ENCODE measurements around the gene SLC12A8.

SLC12A8 gene

DNA sequence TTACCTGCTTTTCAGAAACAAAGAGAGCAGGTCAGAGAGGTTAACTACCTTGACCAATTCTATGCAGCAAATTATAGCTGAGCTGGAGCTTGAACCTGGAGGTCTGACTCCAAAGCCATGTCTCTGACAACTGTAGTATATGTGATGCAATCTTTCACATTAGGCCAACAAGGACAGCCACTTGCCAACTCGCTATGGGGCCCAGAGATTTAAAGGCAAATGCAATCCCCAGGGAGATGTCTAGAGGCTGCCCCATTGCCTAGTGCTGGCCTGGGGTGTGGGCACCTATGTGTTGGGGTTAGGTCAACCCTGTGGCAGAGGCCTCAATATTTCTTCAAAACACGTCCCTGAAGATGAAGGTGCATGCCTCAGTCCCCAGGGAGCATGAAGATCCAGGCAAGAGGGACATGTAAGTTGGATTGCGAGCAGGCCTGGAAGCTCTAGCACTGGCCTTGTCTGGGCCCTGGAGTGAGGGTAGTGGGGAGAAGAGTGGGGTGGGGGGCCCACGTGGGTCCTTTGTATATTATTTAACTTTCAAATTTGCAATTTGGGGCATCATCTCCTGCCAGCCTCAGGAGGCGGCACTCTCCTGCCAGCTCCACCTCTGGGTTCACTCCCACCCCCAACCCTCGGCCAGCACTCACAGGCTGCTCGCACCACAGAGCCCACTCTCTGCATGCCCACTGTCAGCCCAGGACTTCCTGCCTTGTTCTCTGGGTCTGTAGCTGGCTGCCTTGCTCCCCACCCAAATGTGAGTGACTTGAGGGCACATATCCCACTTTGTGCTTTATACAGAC is 64.3 kb downstream of the SLC12A8 start:
- Histone ChIP-seq H3K27ac (ENCODE audit: low read length) (no peak overlapping the region), H3K4me1 (ENCODE audit: insufficient read depth, low read length) (peaks cover 21% of the 10 kb centered on the region), H3K36me3 (ENCODE audit: insufficient read depth, low read depth, low read length) (no peaks in the 10 kb centered on the region), H3K9me3 (ENCODE audit: insufficient read depth, low read depth, low read length) (no peaks in the 10 kb centered on the region), H3K4me3 (ENCODE audit: low read length) (no peak overlapping the region), H3K9ac (ENCODE audit: low read depth, low read length) (no peak overlapping the region), H3K27me3 (ENCODE audit: insufficient read depth, low read length) (peaks cover 4% of the 10 kb centered on the region; the same call in 1 of the 2 replicates)

DNA sequence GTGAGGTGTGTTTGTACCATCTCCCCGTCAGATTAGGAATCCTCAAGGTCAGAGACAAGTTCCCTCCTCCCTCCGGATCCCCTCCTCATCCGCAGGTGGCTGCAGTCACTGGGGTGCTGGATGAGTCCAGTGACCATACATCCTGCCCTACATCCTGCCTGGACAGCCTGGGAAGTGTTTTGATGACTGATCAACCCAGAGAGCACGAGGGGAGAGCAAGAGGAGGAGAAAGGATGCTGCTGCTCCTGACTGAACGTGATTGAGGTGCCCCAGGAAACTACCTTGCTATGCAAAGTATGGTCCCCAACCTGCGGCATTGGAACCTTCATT is 65.1 kb downstream of the SLC12A8 start:
- Histone ChIP-seq H3K9me3 (ENCODE audit: insufficient read depth, low read depth, low read length) (no peaks in the 10 kb centered on the region), H3K9ac (ENCODE audit: low read depth, low read length) (no peak overlapping the region), H3K4me1 (ENCODE audit: insufficient read depth, low read length) (peaks cover 28% of the 10 kb centered on the region), H3K36me3 (ENCODE audit: insufficient read depth, low read depth, low read length) (no peaks in the 10 kb centered on the region), H3K27ac (ENCODE audit: low read length) (no peak overlapping the region), H3K4me3 (ENCODE audit: low read length) (no peak overlapping the region), H3K27me3 (ENCODE audit: insufficient read depth, low read length) (peaks cover 12% of the 10 kb centered on the region)

DNA sequence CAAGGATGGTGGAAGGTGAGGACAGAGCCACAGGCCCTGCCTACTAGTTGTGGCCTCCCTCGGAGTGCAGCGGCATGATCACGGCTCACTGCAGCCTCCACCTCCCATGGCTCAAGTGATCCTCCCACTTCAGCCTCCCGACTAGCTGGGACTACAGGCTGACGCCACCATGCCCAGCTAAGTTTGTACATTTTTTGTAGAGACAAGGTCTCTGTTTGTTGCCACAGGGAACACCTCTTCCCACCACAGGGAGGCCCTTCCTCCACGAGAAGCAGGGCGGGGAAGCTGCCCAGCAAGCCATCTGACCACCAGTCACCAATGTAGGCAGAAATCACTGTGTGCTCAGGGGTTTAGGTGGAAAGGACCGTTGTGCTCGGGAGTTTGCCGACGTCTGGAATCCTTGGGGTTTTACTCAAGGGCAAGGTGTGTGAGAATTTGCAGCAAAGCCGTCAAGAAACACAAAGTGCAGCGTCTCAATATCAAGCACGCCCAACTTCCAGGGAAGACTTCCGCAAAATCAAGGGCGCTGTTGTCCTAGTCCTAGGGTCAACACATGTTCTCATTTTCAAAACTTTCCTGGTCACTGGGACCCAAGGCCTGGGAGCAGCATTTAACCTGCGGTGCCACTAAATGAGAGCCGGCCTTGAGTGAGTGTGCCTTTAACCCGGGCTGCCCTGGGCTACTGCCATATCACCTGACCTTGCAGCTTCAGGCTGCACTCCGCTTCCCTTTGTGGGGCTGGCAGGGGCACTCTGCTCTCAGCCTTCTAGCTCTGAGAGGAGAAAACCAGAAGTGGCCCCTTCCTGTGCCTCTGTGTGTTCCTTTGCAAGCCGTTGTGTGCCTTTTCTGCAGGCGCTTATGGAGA is 65.7 kb downstream of the SLC12A8 start:
- H3K27me3 ChIP-seq (ENCODE audit: insufficient read depth, low read length) = peaks cover 18% of the 10 kb centered on the region
- no peak overlapping the region for H3K27ac ChIP-seq (ENCODE audit: low read length)
- no peaks in the 10 kb centered on the region for H3K36me3 ChIP-seq (ENCODE audit: insufficient read depth, low read depth, low read length)
- peaks cover 33% of the 10 kb centered on the region for H3K4me1 ChIP-seq (ENCODE audit: insufficient read depth, low read length)
- H3K9me3 ChIP-seq (ENCODE audit: insufficient read depth, low read depth, low read length) = no peaks in the 10 kb centered on the region
- H3K4me3 ChIP-seq (ENCODE audit: low read length) = no peak overlapping the region
- H3K9ac ChIP-seq (ENCODE audit: low read depth, low read length) = no peak overlapping the region

DNA sequence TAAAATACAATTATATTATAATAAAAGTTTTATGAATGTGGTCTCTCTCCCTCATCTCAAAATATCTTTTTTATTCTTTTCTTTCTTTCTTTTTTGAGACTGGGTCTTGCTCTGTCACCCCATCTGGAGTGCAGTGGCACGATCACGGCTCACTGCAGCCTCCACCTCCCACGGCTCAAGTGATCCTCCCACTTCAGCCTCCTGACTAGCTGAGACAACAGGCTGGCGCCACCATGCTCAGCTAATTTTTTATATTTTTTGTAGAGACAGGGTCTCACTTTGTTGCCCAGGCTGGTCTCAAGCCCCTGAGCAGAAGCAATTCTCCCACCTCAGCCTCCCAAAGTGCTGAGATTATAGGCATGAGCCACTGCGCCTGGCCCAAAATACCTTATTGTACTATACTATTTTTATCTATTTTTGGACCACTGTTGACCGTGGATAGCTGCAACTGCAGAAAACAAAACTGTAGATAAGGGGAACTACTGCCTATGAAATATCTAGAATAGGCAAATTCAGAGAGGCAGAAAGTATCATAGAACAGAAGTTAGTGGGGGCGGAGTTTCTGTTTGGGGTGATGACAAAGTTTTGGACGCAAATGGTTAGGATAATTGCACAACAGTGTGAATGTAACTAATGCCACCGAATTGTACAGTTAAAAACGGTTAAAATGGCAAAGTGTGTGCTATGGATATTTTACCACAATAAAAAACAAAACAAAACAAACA is 66.6 kb downstream of the SLC12A8 start:
- Histone ChIP-seq H3K4me1 (ENCODE audit: insufficient read depth, low read length) (peaks cover 37% of the 10 kb centered on the region), H3K9ac (ENCODE audit: low read depth, low read length) (no peak overlapping the region), H3K9me3 (ENCODE audit: insufficient read depth, low read depth, low read length) (no peaks in the 10 kb centered on the region), H3K27me3 (ENCODE audit: insufficient read depth, low read length) (peaks cover 27% of the 10 kb centered on the region), H3K27ac (ENCODE audit: low read length) (no peak overlapping the region), H3K36me3 (ENCODE audit: insufficient read depth, low read depth, low read length) (no peaks in the 10 kb centered on the region), H3K4me3 (ENCODE audit: low read length) (no peak overlapping the region)

DNA sequence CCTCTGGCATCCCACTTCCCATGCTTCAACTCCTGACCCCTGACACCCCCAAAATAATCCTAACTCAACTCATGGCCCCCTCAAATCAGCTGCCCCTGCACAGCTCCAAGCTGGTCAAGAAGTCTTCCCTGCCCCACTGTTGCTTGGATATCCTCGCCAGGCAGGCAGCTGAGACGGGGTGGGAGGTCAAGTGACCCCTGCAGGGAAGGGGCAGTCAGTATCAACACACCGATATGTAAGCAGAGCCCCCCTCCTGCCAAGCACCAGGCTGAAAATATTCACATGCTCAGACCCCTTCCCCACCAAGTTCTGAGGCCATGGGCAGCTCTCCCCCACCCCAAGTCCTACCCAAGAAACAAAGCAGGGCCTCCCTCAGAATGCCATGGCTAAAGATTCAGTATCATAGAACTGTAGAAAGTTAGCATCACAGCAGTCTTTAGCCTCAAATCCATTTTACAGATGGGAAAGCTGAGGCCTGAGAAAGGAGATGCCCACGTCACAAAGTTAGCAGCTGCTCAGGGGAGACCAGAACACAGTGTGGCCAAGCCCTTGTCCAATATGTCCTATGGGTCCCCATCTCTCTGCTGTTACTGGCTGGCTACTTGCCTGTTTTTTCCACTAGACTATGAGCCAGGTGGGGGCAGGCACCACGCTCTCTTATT is 67.8 kb downstream of the SLC12A8 start:
- Histone ChIP-seq H3K4me3 (ENCODE audit: low read length) (no peak overlapping the region), H3K4me1 (ENCODE audit: insufficient read depth, low read length) (peaks cover 42% of the 10 kb centered on the region), H3K9ac (ENCODE audit: low read depth, low read length) (no peak overlapping the region), H3K9me3 (ENCODE audit: insufficient read depth, low read depth, low read length) (no peaks in the 10 kb centered on the region), H3K27me3 (ENCODE audit: insufficient read depth, low read length) (peaks cover 37% of the 10 kb centered on the region), H3K27ac (ENCODE audit: low read length) (no peak overlapping the region), H3K36me3 (ENCODE audit: insufficient read depth, low read depth, low read length) (no peaks in the 10 kb centered on the region)

- H3K4me3 ChIP-seq (ENCODE audit: low read length) = no peak overlapping the region
- H3K4me1 ChIP-seq (ENCODE audit: insufficient read depth, low read length) = peaks cover 42% of the 10 kb centered on the region
- H3K36me3 ChIP-seq (ENCODE audit: insufficient read depth, low read depth, low read length) = no peaks in the 10 kb centered on the region
- H3K27ac ChIP-seq (ENCODE audit: low read length) = no peak overlapping the region
- peaks cover 37% of the 10 kb centered on the region for H3K27me3 ChIP-seq (ENCODE audit: insufficient read depth, low read length)
- no peak overlapping the region for H3K9ac ChIP-seq (ENCODE audit: low read depth, low read length)
- no peaks in the 10 kb centered on the region for H3K9me3 ChIP-seq (ENCODE audit: insufficient read depth, low read depth, low read length)
Observed at GRCh38 chr3:125143982-125144652, 68.4 kb downstream of the SLC12A8 start.

GRCh38 chr3:125143538-125143937 is 69.0 kb downstream of the SLC12A8 start:
- Histone ChIP-seq H3K4me1 (ENCODE audit: insufficient read depth, low read length) (peaks cover 42% of the 10 kb centered on the region), H3K4me3 (ENCODE audit: low read length) (no peak overlapping the region), H3K9me3 (ENCODE audit: insufficient read depth, low read depth, low read length) (no peaks in the 10 kb centered on the region), H3K27me3 (ENCODE audit: insufficient read depth, low read length) (peaks cover 37% of the 10 kb centered on the region), H3K9ac (ENCODE audit: low read depth, low read length) (no peak overlapping the region), H3K27ac (ENCODE audit: low read length) (no peak overlapping the region), H3K36me3 (ENCODE audit: insufficient read depth, low read depth, low read length) (no peaks in the 10 kb centered on the region)

DNA sequence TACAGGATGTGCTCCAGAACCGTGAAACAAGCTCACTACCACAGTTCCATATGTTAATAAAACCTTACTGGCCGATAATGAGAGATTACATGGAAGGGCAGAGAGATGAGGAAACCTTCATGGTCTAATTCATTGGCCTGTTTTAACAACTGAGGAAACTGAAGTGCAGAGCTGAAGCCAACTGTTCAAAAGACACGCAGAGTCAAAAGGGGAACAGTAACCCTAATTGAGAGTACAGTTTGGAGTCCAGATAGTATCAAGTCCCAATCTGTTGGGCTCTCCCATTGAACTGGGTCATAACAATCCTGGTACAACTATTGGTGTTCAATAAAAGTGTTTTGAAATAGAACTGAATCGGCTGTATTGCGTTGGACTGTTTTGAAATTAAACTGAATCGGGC is 69.6 kb downstream of the SLC12A8 start:
- Histone ChIP-seq H3K9ac (ENCODE audit: low read depth, low read length) (no peak overlapping the region), H3K9me3 (ENCODE audit: insufficient read depth, low read depth, low read length) (no peaks in the 10 kb centered on the region), H3K27me3 (ENCODE audit: insufficient read depth, low read length) (peaks cover 37% of the 10 kb centered on the region), H3K36me3 (ENCODE audit: insufficient read depth, low read depth, low read length) (no peaks in the 10 kb centered on the region), H3K4me1 (ENCODE audit: insufficient read depth, low read length) (peaks cover 42% of the 10 kb centered on the region), H3K4me3 (ENCODE audit: low read length) (no peak overlapping the region; the same call in 1 of the 2 replicates), H3K27ac (ENCODE audit: low read length) (no peak overlapping the region)

DNA sequence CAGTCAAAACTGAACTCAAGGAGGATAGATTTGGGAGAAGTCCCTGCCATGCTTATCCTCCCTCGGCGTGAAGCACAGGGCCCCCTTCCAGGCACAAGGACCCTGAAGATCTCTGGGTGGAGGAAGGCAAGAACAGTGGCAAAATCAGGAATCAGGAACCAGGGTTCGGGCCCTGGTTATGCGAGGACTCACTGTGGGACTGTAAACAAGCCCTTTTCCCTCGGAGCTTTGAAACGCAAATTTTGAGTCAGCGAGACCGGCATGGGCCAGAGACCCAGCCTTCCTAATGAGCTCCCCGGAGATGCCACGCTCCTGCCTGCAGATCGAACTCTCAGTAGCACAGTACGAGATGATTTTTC is 70.1 kb downstream of the SLC12A8 start:
- no peaks in the 10 kb centered on the region for H3K36me3 ChIP-seq (ENCODE audit: insufficient read depth, low read depth, low read length)
- peaks cover 42% of the 10 kb centered on the region for H3K4me1 ChIP-seq (ENCODE audit: insufficient read depth, low read length)
- H3K9me3 ChIP-seq (ENCODE audit: insufficient read depth, low read depth, low read length) = no peaks in the 10 kb centered on the region
- peak overlapping the region; percentile 55; the same call in 1 of the 2 replicates for H3K4me3 ChIP-seq (ENCODE audit: low read length)
- no peak overlapping the region for H3K27ac ChIP-seq (ENCODE audit: low read length)
- H3K9ac ChIP-seq (ENCODE audit: low read depth, low read length) = peak overlapping the region; percentile 1; the same call in 1 of the 2 replicates
- peaks cover 37% of the 10 kb centered on the region for H3K27me3 ChIP-seq (ENCODE audit: insufficient read depth, low read length)

DNA sequence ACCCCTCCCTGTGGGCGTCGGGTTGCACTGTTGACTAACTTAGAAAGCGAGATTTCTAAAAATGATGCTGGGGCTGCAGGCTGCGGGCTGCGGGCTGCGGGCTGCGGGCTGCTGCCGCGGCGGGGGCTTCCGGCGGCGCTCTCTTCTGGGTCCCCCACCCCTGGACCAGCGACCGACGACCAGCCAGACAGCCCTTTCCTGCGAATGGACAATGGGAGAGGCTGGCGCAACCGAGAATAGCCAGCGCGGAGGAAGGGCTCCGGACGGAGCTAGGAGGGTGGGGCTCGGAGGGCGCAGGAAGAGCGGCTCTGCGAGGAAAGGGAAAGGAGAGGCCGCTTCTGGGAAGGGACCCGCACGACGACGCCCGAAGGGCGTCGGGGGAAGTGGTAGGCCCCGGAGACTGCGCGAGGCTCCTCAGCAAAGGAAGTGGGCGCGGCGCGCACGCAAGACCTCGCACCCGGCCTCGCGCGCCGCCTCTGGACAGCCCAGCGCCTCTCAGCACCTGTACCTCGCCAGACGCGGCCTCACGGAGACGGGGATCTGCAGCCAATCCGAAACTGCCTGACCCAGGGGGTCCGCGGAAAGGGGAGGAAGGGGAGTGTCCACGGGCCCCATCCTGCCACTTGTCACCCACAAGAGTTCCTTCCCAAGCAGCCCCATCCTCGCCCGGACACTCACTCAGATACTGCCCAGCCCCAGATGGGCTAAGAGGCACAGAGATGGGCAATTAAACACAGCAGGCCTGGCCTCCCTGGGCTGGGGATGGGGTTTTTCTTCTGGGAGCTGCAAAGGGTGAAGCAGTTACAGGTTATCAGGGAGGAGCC is 70.7 kb downstream of the SLC12A8 start:
- Histone ChIP-seq H3K9me3 (ENCODE audit: insufficient read depth, low read depth, low read length) (no peaks in the 10 kb centered on the region), H3K36me3 (ENCODE audit: insufficient read depth, low read depth, low read length) (no peaks in the 10 kb centered on the region), H3K9ac (ENCODE audit: low read depth, low read length) (peak overlapping the region; percentile 1; the same call in 1 of the 2 replicates), H3K4me1 (ENCODE audit: insufficient read depth, low read length) (peaks cover 40% of the 10 kb centered on the region), H3K4me3 (ENCODE audit: low read length) (peak overlapping the region; percentile 55; the same call in 1 of the 2 replicates), H3K27ac (ENCODE audit: low read length) (no peak overlapping the region), H3K27me3 (ENCODE audit: insufficient read depth, low read length) (peaks cover 37% of the 10 kb centered on the region)

Data from iPS-20b (cell line).